GM23248 (cell line): Measurements from ENCODE around the gene SWAP70.

Experiments used
- EZH2 ChIP-seq: fragments of 200-600 bp; sonication (generic); IDR thresholded peaks from 2 replicates; pipeline ENCODE4 v1.6.1; 2018; ENCODE audit warnings: antibody characterized with exemption, mild to moderate bottlenecking; ENCODE audit not compliant: insufficient read depth, poor library complexity, severe bottlenecking
- EZH2phosphoT487 ChIP-seq: fragments of 200-600 bp; sonication (generic); IDR thresholded peaks from 2 replicates; pipeline ENCODE4 v1.6.1; 2018; ENCODE audit warnings: antibody characterized with exemption, moderate library complexity, mild to moderate bottlenecking, low read depth; ENCODE audit not compliant: insufficient read depth

DNA sequence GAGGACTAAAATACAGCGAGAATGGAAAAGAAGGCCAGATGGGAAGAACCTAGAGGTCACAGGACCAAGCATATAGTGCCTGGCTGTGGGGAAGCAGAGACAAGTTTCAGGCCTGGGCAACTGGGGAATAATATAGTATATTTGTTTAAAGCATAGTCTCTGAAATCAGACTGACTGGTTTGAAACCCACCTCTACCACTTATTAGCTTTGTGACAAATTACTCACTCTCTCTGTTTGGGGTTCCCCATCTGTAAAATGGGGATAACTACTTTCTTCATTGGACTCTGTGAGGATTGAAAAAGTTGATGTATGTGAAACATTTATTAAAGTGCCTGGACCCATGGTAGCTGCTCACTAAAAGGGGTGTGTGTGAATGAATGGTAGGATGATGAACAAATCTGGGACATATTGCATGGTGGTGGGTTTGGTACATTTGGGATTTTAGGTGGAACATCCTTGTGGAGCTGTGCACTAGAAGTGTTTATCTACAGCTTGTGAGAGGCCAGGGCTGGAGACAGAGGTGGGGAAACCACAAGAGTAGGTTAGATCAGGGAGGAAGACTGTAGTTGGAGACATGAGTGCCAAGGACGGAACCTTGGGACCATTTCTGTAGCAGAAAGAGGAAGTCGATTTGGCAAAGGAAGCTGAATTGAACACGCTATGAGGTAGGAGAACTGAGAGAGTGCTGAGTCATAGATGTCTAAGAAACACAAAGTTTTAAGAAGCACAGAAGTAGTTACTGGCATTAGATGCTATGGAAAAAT is 52.6 kb downstream of the SWAP70 start:
- TF ChIP-seq EZH2 (no peak), EZH2phosphoT487 (no peak)
